ENCODE measurements around the gene SYNDIG1.

The SYNDIG1 gene

GRCh38 chr20:24449026-24449720, 20.3 kb upstream of the SYNDIG1 start:
- no peak for DNase-seq

GRCh38 chr20:24450177-24450576, 19.3 kb upstream of the SYNDIG1 start:
- no peak for DNase-seq

DNA sequence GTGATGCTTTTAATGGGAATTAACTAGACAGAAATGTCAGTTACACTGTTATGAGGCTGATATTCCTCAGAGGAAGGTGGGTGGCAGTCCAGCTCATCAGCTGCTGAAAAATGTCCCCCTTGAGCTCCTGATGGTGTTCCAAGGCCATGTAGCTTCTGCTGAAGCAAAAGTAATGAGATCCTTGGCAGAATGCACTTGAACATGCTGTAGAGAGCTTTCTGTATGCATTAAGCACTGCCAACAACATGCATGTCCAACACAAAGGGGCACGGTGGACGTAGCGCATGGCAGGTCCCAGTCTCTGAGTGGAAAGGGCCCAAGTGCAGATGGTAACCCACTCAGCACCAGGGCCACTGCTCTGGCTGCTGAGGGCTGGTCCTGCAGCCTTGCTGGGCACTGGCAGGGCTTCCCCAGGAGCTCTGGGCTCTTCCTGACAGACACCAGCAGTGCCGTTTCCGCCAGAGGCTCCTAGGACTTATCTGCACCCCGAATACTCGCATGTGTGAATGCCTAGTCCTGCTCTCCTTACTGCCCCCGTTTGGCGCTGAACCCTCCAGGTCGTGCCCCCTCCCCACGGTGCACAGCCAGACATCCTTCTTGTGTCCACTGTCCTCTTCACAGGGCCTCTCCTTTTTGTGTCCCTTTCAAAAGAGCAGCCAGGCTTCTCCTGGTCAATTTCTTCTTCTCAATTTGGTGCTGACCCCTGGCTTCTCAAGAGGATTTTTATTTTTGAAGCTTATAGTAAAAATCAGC, 18.6 kb upstream of the SYNDIG1 start:
- DNase-seq, result no peak

GRCh38 chr20:24451428-24451827, 18.0 kb upstream of the SYNDIG1 start:
- DNase-seq, result no peak

DNA sequence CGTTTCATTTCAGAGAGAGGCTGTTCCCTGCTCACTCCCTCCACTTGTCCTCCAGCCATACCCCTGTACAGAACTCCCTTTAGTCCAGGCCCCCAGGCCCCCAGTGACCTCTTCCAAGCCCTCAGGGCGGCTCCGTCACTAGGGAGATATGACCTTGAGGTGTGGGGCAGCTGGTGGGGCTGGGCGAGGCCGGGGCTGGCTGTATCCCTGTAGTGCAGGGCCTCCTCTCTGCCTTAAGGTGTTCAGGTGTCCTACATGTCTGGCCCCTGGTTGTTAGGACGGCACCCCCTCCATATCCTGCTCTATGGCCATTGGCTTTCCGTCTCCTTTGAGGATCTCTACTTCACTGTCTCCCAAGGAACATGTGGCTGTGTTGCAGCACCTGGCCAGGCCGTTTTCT, 17.4 kb upstream of the SYNDIG1 start:
- no peak for DNase-seq

- no peak for DNase-seq
Measured at GRCh38 chr20:24452498-24453127, 16.8 kb upstream of the SYNDIG1 start.

DNA sequence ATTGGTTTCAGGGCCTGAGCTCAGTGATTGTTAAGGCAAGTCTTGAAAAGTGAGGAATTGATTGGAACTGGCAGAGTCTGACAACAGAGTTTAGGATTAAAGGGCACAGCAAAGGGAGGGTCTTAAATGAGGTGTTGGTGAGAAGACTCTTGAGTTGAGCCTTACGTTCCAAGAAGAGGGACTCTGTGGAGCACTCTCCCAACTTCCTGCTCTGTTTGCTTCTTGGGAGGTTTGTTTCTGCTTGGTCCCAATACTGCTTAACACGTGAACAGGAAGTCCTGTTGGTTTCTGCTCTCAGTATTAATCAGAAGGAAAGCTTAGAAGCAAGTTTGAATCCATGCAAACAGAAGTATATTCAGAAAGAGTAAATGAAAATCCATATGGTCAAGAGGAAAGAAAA, 15.6 kb upstream of the SYNDIG1 start:
- no peak for DNase-seq

DNA sequence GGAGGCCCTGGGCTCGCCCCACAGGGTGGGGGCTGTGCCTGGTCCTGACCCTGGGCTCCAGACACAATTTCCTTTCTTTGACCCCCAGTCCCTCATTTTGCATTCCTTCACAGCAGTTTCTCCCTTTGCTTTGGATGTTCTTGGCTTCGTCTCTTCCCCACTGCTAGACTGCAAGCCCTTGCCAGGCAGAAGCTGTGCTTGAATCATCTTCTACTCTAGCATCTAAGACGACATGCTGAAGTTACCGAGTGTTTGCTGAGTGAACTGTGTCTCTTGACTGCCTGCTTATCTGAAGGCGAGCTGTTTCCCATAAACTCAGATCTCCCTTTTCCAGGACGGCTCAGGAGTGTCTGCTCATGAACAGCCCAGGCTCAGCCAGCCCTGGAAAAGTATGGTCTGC, 14.3 kb upstream of the SYNDIG1 start:
- DNase-seq, result no peak

DNA sequence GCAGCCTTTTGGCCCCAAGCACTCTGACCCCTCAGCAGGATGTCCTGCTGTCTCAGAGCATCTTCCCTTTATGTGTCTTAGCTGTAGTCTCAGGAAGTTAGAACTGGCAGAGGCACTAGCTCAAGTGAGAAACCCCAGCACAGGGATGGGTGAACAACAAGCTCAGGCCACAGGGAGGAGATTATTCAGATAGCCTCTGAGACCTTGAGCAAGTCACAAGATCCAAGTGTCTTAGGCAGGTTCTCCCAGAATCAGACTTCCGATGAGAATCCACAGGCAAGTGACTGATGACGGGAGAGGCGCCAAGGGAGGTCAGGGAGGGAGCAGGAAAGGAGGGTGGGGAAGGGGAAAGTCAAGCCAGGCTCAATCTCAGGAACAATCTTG, 13.0 kb upstream of the SYNDIG1 start:
- no peak for DNase-seq

GRCh38 chr20:24458436-24458835, 11.0 kb upstream of the SYNDIG1 start:
- DNase-seq, result no peak

DNA sequence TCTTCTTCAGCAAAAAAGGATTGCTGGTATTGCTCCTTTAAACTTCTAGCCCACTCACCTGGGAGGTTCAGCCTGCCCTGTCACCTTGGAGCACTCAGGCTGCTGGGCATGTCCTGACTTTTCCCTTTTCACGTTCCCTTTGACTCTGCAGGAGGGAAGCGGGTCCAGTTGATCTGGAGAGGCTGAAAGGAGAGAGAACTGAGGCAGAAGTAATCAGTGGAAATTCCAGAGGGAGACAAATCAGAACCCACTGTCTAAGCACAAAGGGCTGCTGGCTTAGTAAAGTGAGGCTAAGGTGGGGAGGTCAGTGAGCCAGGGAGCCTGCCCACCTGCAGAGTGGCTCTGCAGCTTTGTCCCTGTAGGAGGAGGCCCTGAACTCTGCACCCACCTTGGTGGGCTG, 9.7 kb upstream of the SYNDIG1 start:
- DNase-seq, result no peak

- no peak for DNase-seq
Measured at GRCh38 chr20:24460712-24461111, 8.7 kb upstream of the SYNDIG1 start.

- DNase-seq, result no peak
Measured at GRCh38 chr20:24461848-24462247, 7.6 kb upstream of the SYNDIG1 start.

GRCh38 chr20:24462460-24463010, 6.9 kb upstream of the SYNDIG1 start:
- no peak for DNase-seq

GRCh38 chr20:24465159-24465558, 4.3 kb upstream of the SYNDIG1 start:
- DNase-seq, result no peak

GRCh38 chr20:24465730-24466129, 3.7 kb upstream of the SYNDIG1 start:
- DNase-seq, result no peak

- no peak for DNase-seq
Measured at GRCh38 chr20:24468401-24469115, 871 bp upstream of the SYNDIG1 start.

DNA sequence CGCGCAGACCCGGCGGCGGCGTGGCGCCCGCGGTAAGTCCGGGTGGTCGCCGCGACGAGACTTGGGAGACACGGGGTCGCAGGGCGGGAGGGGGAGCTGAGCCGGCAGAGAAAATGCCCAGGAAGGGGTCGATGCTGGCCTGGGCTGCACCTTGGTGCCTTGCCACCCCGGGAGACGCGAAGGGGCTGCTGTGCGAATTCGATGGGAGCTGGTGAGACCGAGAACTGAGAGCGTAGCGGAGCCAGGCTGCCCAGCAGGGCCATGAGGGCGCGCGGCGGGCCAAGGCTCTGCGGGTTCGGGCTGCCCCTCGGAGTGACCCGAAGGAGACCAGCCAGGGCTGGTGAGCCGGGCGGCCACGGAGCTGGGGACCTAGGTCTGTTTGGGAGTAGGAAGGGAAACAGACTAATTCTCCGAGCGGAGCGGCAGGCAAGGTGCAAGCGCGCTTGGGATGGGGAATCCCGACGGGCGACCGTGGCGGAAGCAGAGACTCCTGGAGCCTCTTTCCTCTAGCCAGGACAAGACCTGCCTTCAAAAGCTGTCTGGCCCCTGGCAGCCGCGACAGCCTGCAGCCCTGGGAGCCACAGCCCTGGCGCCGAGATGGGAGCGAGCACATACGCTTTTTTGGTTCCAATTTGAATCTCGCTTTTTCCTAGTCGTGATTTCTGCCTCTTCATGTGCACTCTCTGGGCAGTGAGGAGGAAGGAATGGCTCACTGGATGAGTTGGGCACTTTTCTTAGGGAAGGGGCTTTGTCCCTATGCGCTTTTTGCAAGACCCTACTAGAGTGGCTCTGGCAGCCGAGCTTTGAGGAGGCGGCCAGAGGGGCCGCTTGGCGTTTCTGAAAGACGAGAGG, 691 bp downstream of the SYNDIG1 start:
- DNase-seq, result no peak

- no peak for DNase-seq
Measured at GRCh38 chr20:24470746-24471582, 1.5 kb downstream of the SYNDIG1 start.

GRCh38 chr20:24472426-24472825, 3.0 kb downstream of the SYNDIG1 start:
- no peak for DNase-seq
